ENCODE data around the gene KCNAB1.

KCNAB1 gene

GRCh38 chr3:156586905-156587759 is 466.8 kb downstream of the KCNAB1 start:
- DNase-seq, result no peak

- DNase-seq, result no peak
These were observed 467.3 kb downstream of the KCNAB1 start for GRCh38 chr3:156587760-156588069.
